Right atrium auricular region (tissue), 2 donors: Measurements from ENCODE around the gene TBCD. TPM values are rescaled to one million over a fixed set of nuclear protein-coding genes. Genes with fewer than 3 reads are reported as not detected.

ENCODE experiments used
- DNase-seq: peaks from one replicate; pipeline ENCODE4 v3.0.0-alpha.2; 2019; ENCODE audit warnings: low spot score
- H3K27ac ChIP-seq, 2 donors: fragments of 200-600 bp; sonication (generic); 1 replicate in 1 of 2; 2 replicates in 1 of 2; pipeline ENCODE4 v1.5.1; 2016 to 2019
- H3K27me3 ChIP-seq, 2 donors: fragments of 200-600 bp; sonication (generic); one replicate each; pipeline versions ENCODE4 v1.5.1 to v1.6.0; 2017 to 2019
- H3K36me3 ChIP-seq: fragments of 200-600 bp; sonication (generic); one replicate; pipeline ENCODE4 v1.5.1; 2016
- H3K4me1 ChIP-seq, 2 donors: fragments of 200-600 bp; sonication (generic); one replicate each; pipeline versions ENCODE4 v1.5.1 to v1.6.0; 2017 to 2019
- H3K4me3 ChIP-seq, 2 donors: fragments of 200-600 bp; sonication (generic); 1 replicate in 1 of 2; 2 replicates in 1 of 2; pipeline ENCODE4 v1.5.1; 2017 to 2019; ENCODE audit warnings: mild to moderate bottlenecking in 1 of 2, moderate library complexity in 1 of 2
- H3K9me3 ChIP-seq, 2 donors: fragments of 200-600 bp; sonication (generic); one replicate each; pipeline ENCODE4 v1.5.1; 2019
- CTCF ChIP-seq, 2 donors: fragments of 200-600 bp; sonication (generic); IDR thresholded peaks; one replicate each; pipeline ENCODE4 v1.5.1; 2019; ENCODE audit warnings: antibody characterized with exemption in 2 of 2
- total RNA-seq, 2 donors: library from RNA; depleted of rRNA; stranded (reverse); fragments of >200 nt; gene quantifications; one replicate each; pipeline ENCODE4 v1.1.0, GENCODE V29; 2016

TBCD gene
- total RNA-seq, 2 donors from 2014 or later: 19.4 to 29.6 TPM

GRCh38 chr17:82926716-82927115 lies 174.9 kb downstream of the TBCD start:
- H3K36me3 ChIP-seq: peaks cover 73% of the 10 kb centered on the region
- H3K4me3 ChIP-seq: no peak overlapping the region
- no peak overlapping the region for H3K27ac ChIP-seq
- no peak for TF ChIP-seq CTCF (IDR thresholded peaks at IDR 0.05)
- no peaks in the 10 kb centered on the region for H3K27me3 ChIP-seq
- no peaks in the 10 kb centered on the region for H3K9me3 ChIP-seq
- no peak for DNase-seq
- H3K4me1 ChIP-seq: no peaks in the 10 kb centered on the region

- no peak overlapping the region for H3K4me3 ChIP-seq
- H3K36me3 ChIP-seq: peaks cover 73% of the 10 kb centered on the region
- TF ChIP-seq CTCF (IDR thresholded peaks at IDR 0.05): no peak
- no peaks in the 10 kb centered on the region for H3K9me3 ChIP-seq
- H3K27ac ChIP-seq: no peak overlapping the region
- no peaks in the 10 kb centered on the region for H3K27me3 ChIP-seq
- no peak for DNase-seq
- H3K4me1 ChIP-seq: no peaks in the 10 kb centered on the region
Measured at GRCh38 chr17:82927311-82927660, 175.4 kb downstream of the TBCD start.

GRCh38 chr17:82927661-82928601 lies 176.1 kb downstream of the TBCD start:
- DNase-seq: no peak
- Histone ChIP-seq H3K36me3 (peaks cover 77% of the 10 kb centered on the region), H3K27me3 (no peaks in the 10 kb centered on the region)

GRCh38 chr17:82929011-82929622 lies 177.3 kb downstream of the TBCD start:
- no peaks in the 10 kb centered on the region for H3K4me1 ChIP-seq
- H3K9me3 ChIP-seq: no peaks in the 10 kb centered on the region
- DNase-seq: no peak
- no peaks in the 10 kb centered on the region for H3K27me3 ChIP-seq
- TF ChIP-seq CTCF (IDR thresholded peaks at IDR 0.05): no peak
- peaks cover 80% of the 10 kb centered on the region for H3K36me3 ChIP-seq
- no peak overlapping the region for H3K27ac ChIP-seq
- no peak overlapping the region for H3K4me3 ChIP-seq

More at GRCh38 chr17:82927661-82928601, 176.1 kb downstream of the TBCD start:
- no peak overlapping the region for H3K4me3 ChIP-seq
- H3K4me1 ChIP-seq: no peaks in the 10 kb centered on the region
- TF ChIP-seq CTCF (IDR thresholded peaks at IDR 0.05): no peak
- H3K9me3 ChIP-seq: no peaks in the 10 kb centered on the region
- no peak overlapping the region for H3K27ac ChIP-seq

GRCh38 chr17:82929676-82930042 lies 177.8 kb downstream of the TBCD start:
- TF ChIP-seq CTCF (IDR thresholded peaks at IDR 0.05): no peak
- DNase-seq: no peak

More at GRCh38 chr17:82929676-82930042, 177.8 kb downstream of the TBCD start:
- Histone ChIP-seq H3K9me3 (no peaks in the 10 kb centered on the region), H3K27ac (no peak overlapping the region), H3K36me3 (peaks cover 79% of the 10 kb centered on the region), H3K27me3 (no peaks in the 10 kb centered on the region), H3K4me3 (no peak overlapping the region), H3K4me1 (no peaks in the 10 kb centered on the region)
